Measurements from ENCODE around the gene DCTN5.

DCTN5 gene

DNA sequence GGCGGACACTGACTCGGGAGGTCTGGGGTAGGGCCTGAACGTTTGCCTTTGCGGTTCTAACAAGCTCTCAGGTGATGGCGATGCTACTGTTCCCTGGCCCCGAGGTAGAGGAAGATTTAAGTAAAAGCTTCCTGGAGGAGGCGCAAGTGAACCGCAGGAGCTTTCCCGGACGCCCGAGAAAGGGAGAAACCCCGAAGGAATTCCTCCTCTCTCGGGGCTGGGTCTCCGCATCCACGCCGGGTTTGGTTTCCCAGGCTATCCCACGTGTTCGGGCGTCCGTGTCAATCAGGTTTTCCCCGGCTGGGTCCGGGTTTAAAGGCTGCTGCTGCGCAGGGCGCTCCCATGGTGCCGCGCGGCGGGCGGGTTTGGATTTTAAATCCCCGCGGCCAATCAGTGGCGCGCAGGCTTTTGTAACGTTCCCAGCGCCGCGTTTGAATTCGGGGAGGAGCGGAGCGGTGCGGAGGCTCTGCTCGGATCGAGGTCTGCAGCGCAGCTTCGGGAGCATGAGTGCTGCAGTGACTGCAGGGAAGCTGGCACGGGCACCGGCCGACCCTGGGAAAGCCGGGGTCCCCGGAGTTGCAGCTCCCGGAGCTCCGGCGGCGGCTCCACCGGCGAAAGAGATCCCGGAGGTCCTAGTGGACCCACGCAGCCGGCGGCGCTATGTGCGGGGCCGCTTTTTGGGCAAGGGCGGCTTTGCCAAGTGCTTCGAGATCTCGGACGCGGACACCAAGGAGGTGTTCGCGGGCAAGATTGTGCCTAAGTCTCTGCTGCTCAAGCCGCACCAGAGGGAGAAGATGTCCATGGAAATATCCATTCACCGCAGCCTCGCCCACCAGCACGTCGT, 37.4 kb downstream of the DCTN5 start, which contains the start of gene PLK1:
Gene PLK1 (plus strand): TSS at position 460 of the 844 bp plus-strand sequence. CDS start 44 bp downstream, at position 504.
- peak; percentile 84 for DNase-seq
- peak within 1 kb of the TSS; percentile 71 for H3K27ac Mint-ChIP-seq
- H3K4me3 Mint-ChIP-seq: peak within 1 kb of the TSS; percentile 88
- no peaks in the 10 kb centered on the region for H3K9me3 Mint-ChIP-seq
- H3K36me3 Mint-ChIP-seq (ENCODE audit: low read depth): peaks cover 71% of the 10 kb centered on the region
- H3K4me1 Mint-ChIP-seq (ENCODE audit: low read depth): peaks cover 18% of the 10 kb centered on the region
- no peaks in the 10 kb centered on the region for H3K27me3 Mint-ChIP-seq

DNA sequence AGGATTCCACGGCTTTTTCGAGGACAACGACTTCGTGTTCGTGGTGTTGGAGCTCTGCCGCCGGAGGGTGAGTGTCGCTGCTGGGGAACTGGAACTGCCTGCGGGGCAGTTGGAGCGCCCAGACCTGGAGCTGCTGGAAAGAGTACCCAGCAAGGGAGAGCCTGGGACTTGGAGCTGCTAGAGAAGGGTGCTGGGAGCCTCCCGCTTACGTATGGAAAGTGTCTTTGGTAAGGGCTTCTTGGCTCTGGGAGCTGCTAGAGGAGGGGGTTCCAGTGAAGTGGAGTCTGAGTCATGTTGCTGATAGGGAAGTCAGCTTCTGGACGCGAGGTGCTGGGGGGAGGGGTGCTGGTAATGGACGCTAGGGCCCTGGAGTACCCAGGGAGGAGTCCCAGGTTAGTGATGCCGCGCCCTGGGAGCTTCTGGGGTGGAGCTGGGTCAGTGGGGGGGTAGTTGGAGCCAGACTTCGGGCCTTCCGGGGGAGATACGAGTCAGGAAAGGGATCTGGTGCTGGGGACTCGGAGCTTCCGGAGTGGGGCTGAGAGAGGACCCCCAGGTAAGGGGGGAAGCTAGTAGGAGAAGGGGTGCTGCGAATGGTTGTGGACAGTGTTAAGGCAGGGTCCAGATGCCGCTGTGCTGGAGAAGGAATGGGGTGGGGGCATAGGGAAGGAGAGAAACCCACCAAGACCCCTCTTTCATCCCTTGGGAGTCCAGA, 38.2 kb downstream of the DCTN5 start:
- Mint-ChIP-seq H3K27me3 (no peaks in the 10 kb centered on the region), H3K4me1 (ENCODE audit: low read depth) (peaks cover 18% of the 10 kb centered on the region), H3K9me3 (no peaks in the 10 kb centered on the region), H3K36me3 (ENCODE audit: low read depth) (peaks cover 71% of the 10 kb centered on the region), H3K27ac (peak overlapping the region; percentile 53), H3K4me3 (peak overlapping the region; percentile 88)
- DNase-seq: no peak

DNA sequence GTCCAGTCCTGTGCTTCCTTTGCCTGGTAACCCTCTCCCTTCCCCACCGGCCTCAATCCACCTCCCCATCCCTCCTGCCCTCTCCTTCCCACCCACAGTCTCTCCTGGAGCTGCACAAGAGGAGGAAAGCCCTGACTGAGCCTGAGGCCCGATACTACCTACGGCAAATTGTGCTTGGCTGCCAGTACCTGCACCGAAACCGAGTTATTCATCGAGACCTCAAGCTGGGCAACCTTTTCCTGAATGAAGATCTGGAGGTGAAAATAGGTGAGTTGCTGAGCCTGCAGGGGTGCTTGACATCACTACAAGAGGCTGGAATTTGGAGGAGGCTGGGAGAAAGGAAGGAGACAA, 38.7 kb downstream of the DCTN5 start:
- Mint-ChIP-seq H3K4me1 (ENCODE audit: low read depth) (peaks cover 18% of the 10 kb centered on the region), H3K9me3 (no peaks in the 10 kb centered on the region), H3K4me3 (peak overlapping the region; percentile 88), H3K27me3 (no peaks in the 10 kb centered on the region), H3K36me3 (ENCODE audit: low read depth) (peaks cover 69% of the 10 kb centered on the region), H3K27ac (no peak overlapping the region)
- DNase-seq: no peak

DNA sequence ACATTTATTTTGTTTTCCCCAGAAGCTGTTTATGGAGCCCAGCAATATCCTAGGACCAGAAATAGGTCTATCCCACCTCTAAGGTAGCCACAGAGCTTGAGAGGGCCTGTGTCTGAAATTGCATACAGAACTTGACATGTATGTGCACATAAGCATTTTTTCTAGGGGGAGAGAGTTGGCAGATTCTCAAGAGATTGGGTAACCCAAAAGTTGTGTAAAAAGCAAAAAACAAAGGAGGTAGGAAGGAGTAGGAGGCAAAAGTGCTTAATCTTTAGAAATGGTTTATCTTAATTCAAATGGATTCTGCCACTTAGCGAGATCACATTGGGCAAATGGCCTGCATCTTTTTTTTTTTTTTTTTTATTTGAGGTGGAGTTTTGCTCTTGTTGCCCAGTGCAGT, 40.9 kb downstream of the DCTN5 start:
- no peak overlapping the region for H3K4me3 Mint-ChIP-seq
- H3K27ac Mint-ChIP-seq: no peak overlapping the region
- no peaks in the 10 kb centered on the region for H3K27me3 Mint-ChIP-seq
- H3K4me1 Mint-ChIP-seq (ENCODE audit: low read depth): peaks cover 18% of the 10 kb centered on the region
- no peaks in the 10 kb centered on the region for H3K9me3 Mint-ChIP-seq
- no peak for DNase-seq
- H3K36me3 Mint-ChIP-seq (ENCODE audit: low read depth): peaks cover 80% of the 10 kb centered on the region

DNA sequence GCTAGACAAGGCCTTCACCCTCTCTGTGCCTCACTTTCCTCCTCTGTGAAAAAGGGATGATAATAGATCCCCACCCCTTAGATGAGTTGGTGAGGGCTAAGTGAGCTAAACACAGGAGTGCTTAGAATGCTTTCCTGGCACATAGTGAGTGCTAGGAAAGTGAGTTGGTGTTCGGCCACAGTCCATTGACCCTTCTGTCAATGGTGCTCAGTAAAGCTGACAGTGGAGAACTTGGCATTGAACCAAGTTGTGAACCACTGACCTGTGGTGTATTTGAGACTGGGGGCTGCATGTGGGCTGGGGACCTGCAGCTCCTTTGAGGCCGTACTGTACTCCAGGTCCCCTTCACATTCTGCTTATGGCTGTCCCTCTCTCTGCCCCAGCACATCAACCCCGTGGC, 42.2 kb downstream of the DCTN5 start:
- no peaks in the 10 kb centered on the region for H3K27me3 Mint-ChIP-seq
- H3K4me3 Mint-ChIP-seq: no peak overlapping the region
- no peaks in the 10 kb centered on the region for H3K9me3 Mint-ChIP-seq
- peaks cover 93% of the 10 kb centered on the region for H3K36me3 Mint-ChIP-seq (ENCODE audit: low read depth)
- no peak overlapping the region for H3K27ac Mint-ChIP-seq
- no peak for DNase-seq
- peaks cover 12% of the 10 kb centered on the region for H3K4me1 Mint-ChIP-seq (ENCODE audit: low read depth)

DNA sequence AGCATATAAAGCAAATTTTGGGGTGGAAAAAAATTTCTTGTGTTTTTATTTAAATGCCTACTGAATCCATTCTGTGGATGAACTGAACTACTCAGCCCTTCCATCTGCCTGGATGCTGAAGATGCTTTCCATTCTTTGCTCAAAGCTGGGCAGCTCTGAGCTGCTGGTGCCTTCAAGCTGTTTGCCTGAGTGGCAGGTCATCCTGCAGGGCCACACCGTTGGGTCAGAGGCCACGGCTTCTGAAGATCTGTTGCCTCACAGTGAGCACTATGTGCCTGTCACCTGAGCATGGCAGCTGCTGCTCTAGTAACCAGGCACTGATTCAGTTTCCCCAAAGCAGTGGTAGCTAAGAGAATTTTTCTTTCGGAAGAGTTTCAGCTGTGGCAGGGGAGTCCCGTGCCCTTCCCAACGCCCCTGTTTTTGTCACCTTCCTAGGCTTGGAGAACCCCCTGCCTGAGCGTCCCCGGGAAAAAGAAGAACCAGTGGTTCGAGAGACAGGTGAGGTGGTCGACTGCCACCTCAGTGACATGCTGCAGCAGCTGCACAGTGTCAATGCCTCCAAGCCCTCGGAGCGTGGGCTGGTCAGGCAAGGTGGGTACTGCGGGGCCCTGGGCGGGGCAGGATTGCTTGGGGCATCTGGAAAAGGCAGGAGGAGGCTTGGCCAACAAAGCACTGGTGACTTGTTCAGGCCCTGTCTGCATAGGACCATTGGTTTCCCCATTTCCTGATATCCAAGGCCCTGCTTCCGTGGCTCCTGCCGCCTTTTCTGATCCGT, 46.0 kb downstream of the DCTN5 start:
- no peaks in the 10 kb centered on the region for H3K9me3 Mint-ChIP-seq
- H3K27ac Mint-ChIP-seq: no peak overlapping the region
- no peaks in the 10 kb centered on the region for H3K27me3 Mint-ChIP-seq
- peaks cover 95% of the 10 kb centered on the region for H3K36me3 Mint-ChIP-seq (ENCODE audit: low read depth)
- no peak overlapping the region for H3K4me3 Mint-ChIP-seq
- no peak for DNase-seq
- no peaks in the 10 kb centered on the region for H3K4me1 Mint-ChIP-seq (ENCODE audit: low read depth)

DNA sequence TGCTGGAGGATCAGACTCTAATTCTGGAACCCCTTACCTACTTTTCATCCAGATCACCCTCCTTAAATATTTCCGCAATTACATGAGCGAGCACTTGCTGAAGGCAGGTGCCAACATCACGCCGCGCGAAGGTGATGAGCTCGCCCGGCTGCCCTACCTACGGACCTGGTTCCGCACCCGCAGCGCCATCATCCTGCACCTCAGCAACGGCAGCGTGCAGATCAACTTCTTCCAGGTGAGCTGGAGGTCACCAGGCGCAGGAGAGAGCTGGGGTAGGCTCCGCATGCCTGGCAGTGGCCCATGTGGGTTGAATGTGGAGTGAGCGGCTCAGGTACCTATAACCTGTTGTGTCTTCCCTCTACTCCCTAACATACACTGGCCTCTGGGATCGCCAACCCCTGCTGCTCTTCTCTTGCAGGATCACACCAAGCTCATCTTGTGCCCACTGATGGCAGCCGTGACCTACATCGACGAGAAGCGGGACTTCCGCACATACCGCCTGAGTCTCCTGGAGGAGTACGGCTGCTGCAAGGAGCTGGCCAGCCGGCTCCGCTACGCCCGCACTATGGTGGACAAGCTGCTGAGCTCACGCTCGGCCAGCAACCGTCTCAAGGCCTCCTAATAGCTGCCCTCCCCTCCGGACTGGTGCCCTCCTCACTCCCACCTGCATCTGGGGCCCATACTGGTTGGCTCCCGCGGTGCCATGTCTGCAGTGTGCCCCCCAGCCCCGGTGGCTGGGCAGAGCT, 48.3 kb downstream of the DCTN5 start:
- Mint-ChIP-seq H3K9me3 (no peaks in the 10 kb centered on the region), H3K36me3 (ENCODE audit: low read depth) (peaks cover 74% of the 10 kb centered on the region), H3K4me1 (ENCODE audit: low read depth) (peaks cover under 1% of the 10 kb centered on the region), H3K27me3 (peaks cover 4% of the 10 kb centered on the region), H3K27ac (no peak overlapping the region), H3K4me3 (no peak overlapping the region)
- no peak for DNase-seq

DNA sequence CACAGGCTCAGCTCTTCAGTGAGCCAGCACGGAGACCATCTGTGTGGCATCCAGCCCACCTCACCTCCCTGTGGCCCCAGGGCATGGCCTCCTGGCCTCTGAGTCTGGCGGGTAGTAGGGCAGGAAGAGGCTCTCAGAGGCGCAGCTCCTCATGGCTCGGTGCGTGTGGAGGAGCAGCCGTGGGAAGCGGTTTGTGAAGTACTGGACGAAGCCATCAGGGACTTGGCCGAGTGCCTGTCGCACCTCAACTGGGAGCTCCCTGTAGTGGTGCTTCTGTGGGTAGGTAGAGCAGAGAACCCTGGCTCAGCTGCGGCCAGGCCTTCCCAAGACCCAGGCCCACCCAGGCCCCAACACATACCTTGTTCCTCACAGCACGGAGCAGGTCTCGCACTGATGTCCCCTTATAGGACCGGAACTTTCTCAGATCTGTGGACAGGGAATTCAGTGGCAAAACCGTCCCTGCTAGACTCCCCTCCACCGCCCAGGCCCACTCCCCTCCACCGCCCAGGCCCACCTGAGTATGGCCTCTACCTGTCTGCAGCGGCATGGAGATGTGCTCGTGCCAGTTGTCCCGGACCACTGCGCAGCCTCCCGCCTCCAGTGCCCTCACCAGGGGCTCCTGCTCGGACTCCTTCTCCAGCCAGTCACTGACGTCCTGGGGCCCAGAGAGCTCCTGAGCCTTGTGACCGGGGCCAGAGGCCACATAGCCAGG, 49.7 kb downstream of the DCTN5 start:
- H3K27ac Mint-ChIP-seq: no peak overlapping the region
- no peaks in the 10 kb centered on the region for H3K9me3 Mint-ChIP-seq
- peaks cover 4% of the 10 kb centered on the region for H3K4me1 Mint-ChIP-seq (ENCODE audit: low read depth)
- H3K36me3 Mint-ChIP-seq (ENCODE audit: low read depth): peaks cover 63% of the 10 kb centered on the region
- DNase-seq: no peak
- H3K4me3 Mint-ChIP-seq: no peak overlapping the region
- peaks cover 10% of the 10 kb centered on the region for H3K27me3 Mint-ChIP-seq

DNA sequence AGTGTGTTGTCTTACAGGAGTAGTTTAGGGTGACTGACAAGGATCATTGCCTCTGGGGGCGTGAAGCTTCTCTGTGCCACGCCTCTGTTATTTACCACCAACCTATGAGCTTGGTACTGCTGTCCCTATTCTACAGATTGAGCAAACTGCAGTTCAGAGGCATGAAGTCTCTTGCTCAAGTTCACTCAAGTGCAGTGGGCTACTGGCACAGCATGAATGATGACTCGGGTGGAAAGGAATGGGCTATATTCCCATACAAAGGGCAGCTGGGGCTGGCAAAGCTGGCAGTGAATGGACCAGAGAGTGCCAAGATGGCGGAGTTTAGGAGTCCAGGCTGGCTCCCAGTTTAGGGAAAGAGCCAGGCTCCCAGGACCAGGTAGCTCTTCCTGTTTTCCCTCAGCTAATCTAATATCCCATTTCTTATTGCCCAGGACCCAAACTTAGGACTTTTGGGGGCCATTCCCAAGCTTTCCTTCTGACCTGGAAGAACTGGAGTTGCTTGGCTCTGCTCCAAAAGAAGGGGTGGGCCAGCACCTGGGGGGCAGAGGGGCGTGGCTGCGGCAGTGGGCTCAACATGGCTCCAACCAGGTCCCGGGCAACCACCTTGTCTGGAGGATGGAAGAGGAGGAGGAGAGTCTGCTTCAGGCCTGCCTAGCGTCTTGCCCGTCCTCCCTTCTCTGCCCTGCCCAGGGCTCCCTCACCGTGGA, 50.4 kb downstream of the DCTN5 start:
- Mint-ChIP-seq H3K4me1 (ENCODE audit: low read depth) (peaks cover 4% of the 10 kb centered on the region), H3K4me3 (no peak overlapping the region), H3K27me3 (peaks cover 10% of the 10 kb centered on the region), H3K36me3 (ENCODE audit: low read depth) (peaks cover 58% of the 10 kb centered on the region), H3K9me3 (no peaks in the 10 kb centered on the region), H3K27ac (no peak overlapping the region)
- DNase-seq: no peak

DNA sequence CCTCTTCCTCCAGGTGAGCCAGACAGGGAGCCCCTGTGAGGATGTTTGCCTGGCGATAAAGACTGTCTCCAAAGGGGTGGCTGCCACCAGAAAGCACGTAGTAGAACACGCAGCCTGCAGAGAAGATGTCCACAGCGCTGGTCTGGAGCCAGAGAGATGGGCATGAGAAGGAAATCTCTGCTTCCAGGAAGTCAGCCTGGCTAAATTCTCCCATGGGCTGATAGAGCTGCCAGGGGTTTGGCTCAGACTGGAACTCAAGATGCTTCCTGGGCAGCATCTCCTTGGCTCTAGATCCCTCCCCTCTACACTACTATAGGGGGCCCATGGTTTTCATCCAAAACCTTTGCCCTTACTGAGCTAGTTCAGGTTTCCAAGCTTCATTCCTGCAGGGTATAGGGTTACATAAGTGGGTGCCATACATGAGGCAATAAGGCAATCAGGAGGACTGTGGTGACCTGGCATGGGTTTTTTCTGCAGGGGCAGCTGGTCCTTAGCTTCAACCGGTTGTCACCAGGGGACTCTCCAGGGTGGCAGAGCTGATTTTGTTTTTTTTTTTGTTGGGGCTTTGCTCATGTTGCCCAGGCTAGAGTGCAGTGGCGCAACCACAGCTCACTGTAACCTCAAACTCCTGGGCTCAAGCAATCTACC, 51.0 kb downstream of the DCTN5 start:
- peaks cover 4% of the 10 kb centered on the region for H3K4me1 Mint-ChIP-seq (ENCODE audit: low read depth)
- H3K4me3 Mint-ChIP-seq: no peak overlapping the region
- no peak for DNase-seq
- H3K36me3 Mint-ChIP-seq (ENCODE audit: low read depth): peaks cover 51% of the 10 kb centered on the region
- H3K9me3 Mint-ChIP-seq: no peaks in the 10 kb centered on the region
- peaks cover 10% of the 10 kb centered on the region for H3K27me3 Mint-ChIP-seq
- H3K27ac Mint-ChIP-seq: no peak overlapping the region

DNA sequence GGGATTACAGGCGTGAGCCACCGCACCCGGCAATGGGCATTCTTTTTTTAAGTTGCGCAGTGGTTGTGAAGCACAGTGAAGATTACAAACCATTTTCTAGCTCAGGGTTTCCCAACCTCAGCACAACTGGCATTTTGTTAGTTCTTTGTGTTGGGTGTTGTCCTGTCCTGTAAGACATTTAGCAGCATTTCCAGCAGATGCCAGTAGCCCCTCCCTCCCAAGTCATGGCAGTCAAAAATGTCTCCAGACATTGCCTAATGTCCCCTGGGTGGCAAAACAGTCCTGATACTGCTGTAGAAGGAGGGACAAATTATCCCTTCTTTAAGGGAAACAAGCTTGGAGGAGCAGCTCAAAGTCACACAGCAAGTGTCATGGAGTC, 53.0 kb downstream of the DCTN5 start:
- Mint-ChIP-seq H3K4me1 (ENCODE audit: low read depth) (peaks cover 6% of the 10 kb centered on the region), H3K27ac (no peak overlapping the region), H3K4me3 (no peak overlapping the region), H3K27me3 (peaks cover 10% of the 10 kb centered on the region), H3K9me3 (no peaks in the 10 kb centered on the region), H3K36me3 (ENCODE audit: low read depth) (peaks cover 31% of the 10 kb centered on the region)
- no peak for DNase-seq

DNA sequence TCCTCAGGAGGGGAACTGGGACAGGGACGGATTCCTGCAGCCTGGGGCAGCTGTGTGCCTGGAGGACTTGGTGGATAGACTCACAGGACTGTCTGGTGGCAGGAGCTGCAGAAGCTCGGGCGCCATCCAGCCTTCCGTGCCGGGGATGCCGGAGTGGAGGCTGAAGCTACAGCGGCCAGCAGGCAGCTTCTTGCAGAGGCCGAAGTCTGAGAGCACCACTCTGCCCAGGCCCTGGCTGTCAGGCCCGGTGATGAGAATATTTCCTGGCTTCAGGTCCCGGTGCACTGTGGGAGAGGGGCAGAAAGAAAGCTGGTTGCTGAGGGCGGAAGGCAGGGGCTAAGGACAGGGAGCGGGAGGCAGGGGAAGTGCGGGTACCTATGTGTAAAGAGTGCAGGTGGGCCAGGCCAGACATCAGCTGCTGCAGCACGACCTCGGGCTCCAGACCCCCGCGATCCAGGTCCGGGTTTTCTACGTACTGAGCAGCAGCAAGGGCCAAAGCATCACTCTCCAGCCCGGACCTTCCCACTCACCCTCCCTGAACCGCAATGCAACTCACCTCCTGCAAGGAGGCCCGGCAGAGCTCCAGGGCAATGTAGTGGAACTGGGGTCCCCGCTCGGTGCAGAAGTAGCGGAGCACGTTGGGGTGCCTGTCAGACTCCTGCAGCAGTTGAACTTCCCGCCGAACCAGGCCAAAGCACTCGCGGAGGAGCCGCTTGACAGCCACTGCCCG, 53.5 kb downstream of the DCTN5 start:
- Mint-ChIP-seq H3K27me3 (peaks cover 10% of the 10 kb centered on the region), H3K4me1 (ENCODE audit: low read depth) (peaks cover 6% of the 10 kb centered on the region), H3K4me3 (no peak overlapping the region), H3K27ac (no peak overlapping the region), H3K9me3 (no peaks in the 10 kb centered on the region), H3K36me3 (ENCODE audit: low read depth) (peaks cover 26% of the 10 kb centered on the region)
- DNase-seq: no peak
